Mucosa of descending colon (tissue), 3 donors: ENCODE data around the gene ADI1. TPM values are rescaled to one million over a fixed set of nuclear protein-coding genes. Genes with fewer than 3 reads are reported as not detected.

ENCODE experiments used
- ATAC-seq: fragments of 200-7000 bp; cut with Tn5 transposase; one replicate; pipeline ENCODE4 v1.9.1; 2020; ENCODE audit warnings: mild to moderate bottlenecking, moderate library complexity
- DNase-seq, 3 donors: peaks; one replicate each; pipeline ENCODE4 v3.0.0-alpha.2; 2020
- H3K36me3 ChIP-seq: fragments of 200-600 bp; one replicate; pipeline ENCODE4 v1.8.0; 2021; ENCODE audit warnings: low read depth, mild to moderate bottlenecking
- H3K4me1 ChIP-seq: fragments of 200-600 bp; one replicate; pipeline ENCODE4 v1.8.0; 2021; ENCODE audit warnings: low read depth, mild to moderate bottlenecking
- H3K4me3 ChIP-seq: fragments of 200-600 bp; one replicate; pipeline ENCODE4 v1.8.0; 2021; ENCODE audit warnings: mild to moderate bottlenecking
- H3K9me3 ChIP-seq: fragments of 200-600 bp; one replicate; pipeline ENCODE4 v1.8.0; 2021; ENCODE audit warnings: mild to moderate bottlenecking
- intact Hi-C, 2 donors: fragments of 100-400 bp; cut with DNase I in 1 of 2; cut with micrococcal nuclease in 1 of 2; formaldehyde crosslinking; loops; one replicate each; pipeline versions ENCODE4 v1.11.0 to v1.11.1; 2022; cut with DNase I, micrococcal nuclease
- total RNA-seq, 3 donors: library from RNA; stranded (reverse); fragmentation: NEBNext Ultra II Directional in 2 of 3; extraction: Animal tissue kit (Norgen Biotek cat#: 25700) in 2 of 3; gene quantifications; one replicate each; pipeline versions ENCODE4 v1.2.1 to v1.2.4, GENCODE V29; 2021 to 2023
- TF ChIP-seq, protein P1 (sequence below): fragments of 200-600 bp; IDR thresholded peaks from one replicate; pipeline ENCODE4 v1.8.0; 2022; ENCODE audit warnings: antibody characterized with exemption, mild to moderate bottlenecking
- donor health status: DM: no; HTN: no; CAD: no; lungs with moderate emphysema.
- donor health status: DM: no; HTN: no; CAD: no.
- donor health status: DM: no; HTN: yes; CAD: no.

Gene ADI1
- total RNA-seq, 3 donors from 2014 or later: 59.3 to 91.5 (median 70.4) TPM

DNA sequence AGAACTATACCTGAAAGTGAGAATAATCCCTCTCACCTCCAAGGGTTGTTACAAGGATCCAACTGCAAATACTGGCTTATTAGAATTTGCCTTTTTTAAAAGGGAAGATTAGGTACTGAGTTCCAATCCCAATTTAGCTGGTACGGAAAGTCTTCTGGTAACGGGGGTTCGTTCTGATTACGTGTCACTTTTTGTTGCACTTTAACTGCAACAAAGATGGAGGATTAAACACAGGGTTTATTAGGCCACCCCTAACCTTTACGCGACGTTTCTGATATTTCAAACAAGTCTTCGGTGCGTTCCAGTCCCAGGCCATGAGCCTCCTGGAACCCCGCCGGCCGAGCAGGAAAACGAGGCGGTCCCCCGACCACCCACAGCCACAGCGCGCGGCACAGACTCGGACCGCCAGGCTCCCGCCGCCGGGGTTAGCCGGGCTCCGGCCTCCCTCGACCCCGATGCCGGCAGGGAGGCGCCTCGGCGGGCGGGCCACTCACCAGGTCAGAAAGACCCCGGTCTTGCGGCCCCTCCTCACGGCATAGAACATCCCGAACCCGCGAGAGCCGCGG, 38.4 kb upstream of the ADI1 start:
- TF ChIP-seq, protein P1, sequence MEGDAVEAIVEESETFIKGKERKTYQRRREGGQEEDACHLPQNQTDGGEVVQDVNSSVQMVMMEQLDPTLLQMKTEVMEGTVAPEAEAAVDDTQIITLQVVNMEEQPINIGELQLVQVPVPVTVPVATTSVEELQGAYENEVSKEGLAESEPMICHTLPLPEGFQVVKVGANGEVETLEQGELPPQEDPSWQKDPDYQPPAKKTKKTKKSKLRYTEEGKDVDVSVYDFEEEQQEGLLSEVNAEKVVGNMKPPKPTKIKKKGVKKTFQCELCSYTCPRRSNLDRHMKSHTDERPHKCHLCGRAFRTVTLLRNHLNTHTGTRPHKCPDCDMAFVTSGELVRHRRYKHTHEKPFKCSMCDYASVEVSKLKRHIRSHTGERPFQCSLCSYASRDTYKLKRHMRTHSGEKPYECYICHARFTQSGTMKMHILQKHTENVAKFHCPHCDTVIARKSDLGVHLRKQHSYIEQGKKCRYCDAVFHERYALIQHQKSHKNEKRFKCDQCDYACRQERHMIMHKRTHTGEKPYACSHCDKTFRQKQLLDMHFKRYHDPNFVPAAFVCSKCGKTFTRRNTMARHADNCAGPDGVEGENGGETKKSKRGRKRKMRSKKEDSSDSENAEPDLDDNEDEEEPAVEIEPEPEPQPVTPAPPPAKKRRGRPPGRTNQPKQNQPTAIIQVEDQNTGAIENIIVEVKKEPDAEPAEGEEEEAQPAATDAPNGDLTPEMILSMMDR: no peak
- ATAC-seq (peak; percentile 24), DNase-seq (no peak)
- intact Hi-C loops: no loop called here
- Histone ChIP-seq H3K4me3 (peak overlapping the region; percentile 95), H3K9me3 (no peaks in the 10 kb centered on the region), H3K4me1 (peaks cover 7% of the 10 kb centered on the region), H3K36me3 (no peaks in the 10 kb centered on the region)

DNA sequence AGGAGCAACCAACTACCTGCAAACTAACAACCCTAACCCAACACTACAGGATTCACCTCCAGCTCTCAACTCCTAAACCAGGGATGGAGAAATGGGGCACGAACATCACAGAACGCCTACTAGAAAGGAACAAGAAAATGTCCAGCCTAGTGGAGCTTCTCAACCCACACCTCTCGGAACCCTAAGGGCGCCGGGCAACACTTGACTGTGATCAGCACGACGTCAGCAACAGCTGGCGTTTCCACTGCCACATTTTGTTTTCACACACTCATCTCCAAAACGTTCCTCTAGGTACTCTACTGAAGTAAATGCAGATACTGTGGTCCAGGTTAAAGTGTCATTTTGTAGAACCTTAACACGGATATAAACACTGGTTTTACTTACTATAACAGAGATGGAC, 34.6 kb upstream of the ADI1 start:
- DNase-seq (no peak), ATAC-seq (no peak)
- Histone ChIP-seq H3K4me3 (no peak overlapping the region), H3K36me3 (peaks cover 5% of the 10 kb centered on the region), H3K9me3 (no peaks in the 10 kb centered on the region), H3K4me1 (peaks cover 7% of the 10 kb centered on the region)
- TF ChIP-seq, protein P1: no peak
- intact Hi-C loops: no loop called here

DNA sequence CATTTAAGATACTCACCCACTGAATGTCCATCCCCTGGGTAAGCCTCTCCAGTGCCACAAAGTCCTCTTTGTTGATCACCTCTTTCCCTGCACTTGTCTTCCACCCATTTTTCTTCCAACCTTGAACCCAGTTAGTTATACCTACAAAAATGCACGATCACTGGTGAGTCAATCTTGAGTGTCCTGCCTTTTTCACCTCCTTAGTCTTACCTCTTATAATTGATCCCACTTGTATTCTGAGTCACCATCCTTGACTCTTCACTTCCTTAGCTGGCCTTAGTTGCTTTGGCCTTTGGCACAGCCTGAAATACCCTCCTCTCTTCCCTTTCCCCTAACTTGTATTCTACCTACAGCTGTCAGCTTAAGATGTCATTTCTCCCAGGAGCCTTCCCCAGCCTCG, 28.6 kb upstream of the ADI1 start:
- ATAC-seq (no peak), DNase-seq (no peak)
- H3K4me3 ChIP-seq: no peak overlapping the region
- peaks cover 11% of the 10 kb centered on the region for H3K36me3 ChIP-seq
- intact Hi-C loops: no loop called here
- H3K9me3 ChIP-seq: no peaks in the 10 kb centered on the region
- TF ChIP-seq, protein P1: no peak
- no peaks in the 10 kb centered on the region for H3K4me1 ChIP-seq

DNA sequence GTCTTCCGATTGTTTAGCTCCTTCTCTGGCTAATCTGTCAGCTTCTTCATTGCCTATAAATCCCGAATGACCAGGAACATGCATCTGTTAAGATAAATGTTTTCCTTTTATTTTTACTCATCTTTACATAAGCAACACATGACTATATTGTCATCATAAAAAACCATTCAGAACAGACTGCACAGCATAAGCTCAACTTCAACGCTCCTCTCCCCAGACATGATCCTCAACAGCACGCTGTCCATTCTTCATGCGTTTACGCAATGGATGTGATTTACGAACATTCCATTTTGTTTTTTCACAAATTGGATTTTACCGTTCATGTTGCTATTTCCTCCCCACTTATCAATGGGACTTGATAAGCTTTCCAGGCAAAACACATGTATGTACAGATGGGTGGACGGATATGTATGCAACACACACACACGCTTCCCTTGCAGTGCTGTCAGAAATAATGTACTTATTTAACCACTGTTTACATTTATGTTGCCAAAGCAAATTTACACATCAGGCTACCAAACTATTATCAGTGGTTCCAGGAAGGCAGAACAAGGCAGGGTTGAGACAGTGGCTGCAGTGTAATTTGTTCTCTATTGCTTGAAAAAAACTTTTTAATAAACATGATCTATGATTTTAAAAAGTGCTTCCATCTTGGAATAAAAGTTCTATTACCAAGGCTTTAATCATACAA, 26.6 kb upstream of the ADI1 start:
- Histone ChIP-seq H3K4me3 (no peak overlapping the region), H3K9me3 (no peaks in the 10 kb centered on the region), H3K4me1 (no peaks in the 10 kb centered on the region), H3K36me3 (peaks cover 6% of the 10 kb centered on the region)
- DNase-seq (no peak), ATAC-seq (no peak)
- TF ChIP-seq, protein P1: no peak
- intact Hi-C loops: no loop called here

DNA sequence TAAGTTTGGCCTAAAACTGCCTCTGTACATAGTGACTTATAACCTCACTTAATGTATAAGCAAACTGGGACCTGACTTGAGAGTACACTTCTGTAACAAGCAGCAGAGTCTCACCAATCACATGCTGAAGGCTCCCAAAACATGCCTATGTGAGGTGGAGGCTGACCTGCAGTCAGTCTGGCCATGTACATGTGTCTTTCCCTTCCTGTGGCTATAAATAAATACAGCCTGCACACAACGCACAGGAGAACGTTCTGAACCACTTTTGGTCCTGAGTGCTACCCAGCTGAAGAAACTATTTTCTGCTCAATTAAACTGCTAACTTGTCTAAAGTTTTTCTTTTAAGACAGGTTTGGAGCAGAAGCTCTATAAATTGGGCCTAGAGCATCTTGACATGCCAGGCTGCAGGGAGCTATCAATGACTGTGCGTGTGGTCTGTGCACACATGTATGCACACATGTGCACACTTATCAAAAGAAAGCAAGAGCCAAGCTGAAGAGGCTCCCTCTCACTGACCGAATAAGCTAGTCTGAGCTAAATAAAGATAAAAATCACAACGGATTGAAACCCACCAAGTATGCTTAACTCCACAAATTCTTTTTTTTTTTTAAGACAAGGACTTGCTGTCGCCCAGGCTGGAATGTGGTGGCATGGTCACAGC, 23.8 kb upstream of the ADI1 start:
- ATAC-seq (no peak), DNase-seq (no peak)
- no peaks in the 10 kb centered on the region for H3K4me1 ChIP-seq
- H3K4me3 ChIP-seq: no peak overlapping the region
- peaks cover 6% of the 10 kb centered on the region for H3K36me3 ChIP-seq
- TF ChIP-seq, protein P1: no peak
- intact Hi-C loops: no loop called here
- no peaks in the 10 kb centered on the region for H3K9me3 ChIP-seq
